GM18507 (cell line): ENCODE data around the gene TEPSIN.

Experiments
- DNase-seq: peaks from one replicate; pipeline ENCODE4 v3.0.0; 2011; ENCODE audit warnings: low read depth; ENCODE audit not compliant: insufficient read length; ENCODE audit errors: extremely low spot score
- FAIRE-seq: peaks from 2 replicates; lab custom pipeline; 2011; peaks lifted over from hg19 to GRCh38; lab: Jason Lieb, UNC

The TEPSIN gene

GRCh38 chr17:81271226-81271625 lies 32.4 kb upstream of the TEPSIN start:
- no peak for DNase-seq
- no peak for FAIRE-seq

- DNase-seq (no peak), FAIRE-seq (no peak)
These were observed 31.4 kb upstream of the TEPSIN start for GRCh38 chr17:81270279-81270678.

GRCh38 chr17:81267390-81268067 lies 28.7 kb upstream of the TEPSIN start:
- no peak for FAIRE-seq
- DNase-seq, result no peak

DNA sequence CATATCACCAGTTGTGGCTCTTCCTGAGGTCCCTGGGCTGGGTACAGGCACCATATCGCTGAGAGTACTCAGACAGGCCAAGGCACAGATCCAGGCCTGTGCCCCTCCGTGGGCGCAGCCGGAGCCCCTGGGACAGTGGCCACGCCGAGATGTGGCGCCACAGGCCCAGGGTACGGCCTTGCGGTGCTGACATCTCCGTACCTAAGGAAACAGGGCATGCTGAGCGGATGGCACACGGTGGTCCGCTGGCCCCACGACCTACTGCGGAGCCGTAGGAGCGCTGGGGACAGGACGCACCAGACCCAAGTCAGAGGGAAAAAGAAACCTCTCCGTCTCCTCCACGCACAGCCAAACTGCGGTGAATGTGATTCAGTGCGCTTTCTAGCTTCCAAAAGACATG lies 26.7 kb upstream of the TEPSIN start:
- DNase-seq (no peak), FAIRE-seq (no peak)

DNA sequence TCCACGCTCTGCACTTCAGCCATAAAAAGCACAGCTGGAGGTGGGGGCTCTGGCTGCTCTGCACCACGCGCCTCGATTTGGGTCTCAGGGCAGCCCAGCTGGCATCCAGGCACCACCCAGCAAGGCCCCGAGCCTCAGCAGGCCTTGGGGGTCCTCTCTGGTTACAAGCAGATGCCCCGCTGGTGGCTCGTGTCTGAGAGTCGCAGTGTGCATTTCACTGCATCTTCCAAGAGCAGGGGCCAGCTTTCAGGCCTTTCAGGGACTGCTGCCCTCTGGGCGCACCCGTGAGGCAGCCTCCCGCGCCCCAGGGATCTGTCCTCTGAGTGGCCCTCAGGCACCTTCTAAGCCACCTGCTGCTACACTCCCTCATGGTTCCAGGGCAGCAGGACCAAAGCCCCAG lies 25.8 kb upstream of the TEPSIN start:
- DNase-seq, result no peak
- no peak for FAIRE-seq

DNA sequence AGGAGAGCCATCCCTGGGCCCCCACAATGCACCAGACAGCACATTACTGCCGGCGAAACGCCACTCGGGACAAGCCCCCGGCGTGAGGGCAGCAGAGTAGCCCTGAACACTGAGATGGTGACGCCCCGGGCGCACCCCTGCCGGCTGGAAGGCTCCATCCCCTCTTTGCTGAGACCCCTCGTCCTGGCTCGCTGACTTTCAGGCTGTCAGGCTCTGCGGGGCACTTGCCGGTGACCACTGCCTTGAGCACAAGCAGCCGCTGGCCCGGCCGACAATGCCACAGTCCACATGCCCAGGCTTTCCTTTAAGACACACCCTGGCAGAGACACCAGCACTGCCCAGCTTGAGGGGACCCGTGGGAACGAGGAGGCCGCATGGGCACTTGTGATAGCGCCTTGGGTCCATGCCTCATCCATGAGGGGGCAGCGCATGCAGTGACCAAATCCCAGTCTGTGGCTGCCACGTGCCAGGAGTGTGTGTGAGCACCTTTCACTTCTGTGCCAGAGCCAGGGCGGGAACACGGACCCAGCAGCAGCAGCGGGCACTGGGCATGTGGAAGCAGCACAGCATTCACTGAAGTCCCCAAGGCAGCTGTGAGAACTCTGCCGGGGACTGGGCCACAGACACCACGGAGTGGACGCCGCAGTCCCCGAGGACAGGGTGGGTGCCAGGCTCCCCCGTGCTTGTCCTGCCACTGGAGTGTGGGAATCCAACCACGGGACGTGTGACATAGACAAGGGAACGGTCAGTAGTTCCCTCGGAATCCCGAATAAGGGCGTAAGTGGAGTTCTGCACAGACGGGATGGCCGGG lies 24.7 kb upstream of the TEPSIN start:
- DNase-seq, result no peak
- FAIRE-seq, result no peak

- FAIRE-seq, result no peak
- no peak for DNase-seq
These were observed 22.9 kb upstream of the TEPSIN start for GRCh38 chr17:81261582-81262336.

DNA sequence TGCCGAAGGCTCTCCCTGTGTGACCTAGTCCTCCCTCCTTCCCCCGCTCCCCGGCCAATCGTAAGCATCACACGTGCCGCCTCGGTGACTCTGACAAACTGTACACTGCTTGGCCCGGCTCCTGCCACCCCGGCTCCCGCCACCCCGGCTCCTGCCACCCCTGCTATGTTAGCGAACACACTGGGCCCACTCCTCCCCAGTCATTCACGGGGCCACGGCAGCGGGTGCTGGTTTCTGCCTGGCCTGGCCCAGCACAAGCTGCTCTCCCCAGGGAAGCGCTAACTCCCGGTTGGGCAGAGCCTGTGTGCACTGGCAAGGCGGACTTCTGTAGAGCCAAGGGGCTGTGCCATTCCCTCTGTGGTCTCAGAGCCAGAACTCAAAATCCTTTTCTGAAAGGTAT lies 22.2 kb upstream of the TEPSIN start:
- FAIRE-seq, result no peak
- no peak for DNase-seq

- DNase-seq (no peak), FAIRE-seq (no peak)
These were observed 21.8 kb upstream of the TEPSIN start for GRCh38 chr17:81260641-81261040.

GRCh38 chr17:81260171-81260570 lies 21.3 kb upstream of the TEPSIN start:
- FAIRE-seq, result no peak
- no peak for DNase-seq

- no peak for DNase-seq
- FAIRE-seq, result no peak
These were observed 20.3 kb upstream of the TEPSIN start for GRCh38 chr17:81259058-81259605.

- DNase-seq (no peak), FAIRE-seq (no peak)
These were observed 19.4 kb upstream of the TEPSIN start for GRCh38 chr17:81258292-81258691.

DNA sequence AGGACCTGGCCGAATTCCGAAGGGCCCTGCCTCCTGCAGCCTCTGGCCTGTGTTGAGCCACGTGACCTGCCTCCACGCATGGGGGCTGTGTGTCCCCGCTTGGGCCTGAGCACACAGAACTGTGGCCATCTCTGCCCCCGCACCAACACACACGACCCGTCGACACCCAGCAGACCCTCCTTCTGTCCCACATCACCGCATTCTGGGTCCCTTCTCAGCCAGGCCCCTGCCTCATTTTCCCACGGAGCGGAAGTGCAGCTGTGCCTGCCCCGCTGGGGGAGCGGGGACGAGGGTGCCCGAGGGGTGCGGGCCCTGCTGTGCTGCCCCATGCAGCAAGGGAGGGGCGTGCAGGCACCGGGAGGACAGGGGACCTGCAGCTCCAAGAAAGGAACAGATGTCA lies 18.7 kb upstream of the TEPSIN start:
- no peak for FAIRE-seq

GRCh38 chr17:81256616-81257015 lies 17.8 kb upstream of the TEPSIN start:
- DNase-seq, result no peak

More for the DNA sequence above, 18.7 kb upstream of the TEPSIN start:
- no peak for DNase-seq

GRCh38 chr17:81254955-81255717 lies 16.3 kb upstream of the TEPSIN start:
- FAIRE-seq (no peak), DNase-seq (no peak)

More at GRCh38 chr17:81256616-81257015, 17.8 kb upstream of the TEPSIN start:
- no peak for FAIRE-seq

DNA sequence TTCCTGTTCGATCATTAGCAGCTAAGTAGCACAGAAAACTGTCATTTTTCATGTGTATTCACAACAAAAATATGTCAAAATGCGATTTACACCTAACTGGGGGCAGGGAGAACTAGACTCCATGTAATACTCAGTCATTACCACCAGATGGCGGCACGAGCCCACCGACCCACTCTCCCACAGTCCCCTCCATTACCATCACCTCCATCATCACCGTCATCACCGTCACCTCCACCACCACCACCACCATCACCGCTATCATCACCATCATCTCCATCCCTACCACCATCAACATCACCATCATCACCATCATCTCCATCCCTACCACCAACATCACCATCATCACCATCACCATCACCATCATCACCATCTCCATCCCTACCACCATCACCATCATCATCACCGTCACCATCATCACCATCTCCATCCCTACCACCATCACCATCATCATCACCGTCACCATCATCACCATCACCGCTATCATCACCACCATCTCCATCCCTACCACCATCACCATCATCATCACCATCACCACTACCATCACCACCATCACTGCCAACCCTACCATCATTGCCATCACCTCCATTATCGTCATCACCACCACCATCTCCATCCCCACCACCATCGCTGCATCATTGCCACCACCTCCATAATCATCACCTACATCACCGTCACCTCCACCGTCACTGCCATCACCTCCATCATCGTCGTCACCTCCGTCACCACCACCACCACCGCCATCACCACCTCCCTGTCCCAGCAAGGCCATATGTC lies 14.7 kb upstream of the TEPSIN start:
- peak; percentile 65 for FAIRE-seq
- DNase-seq, result no peak

GRCh38 chr17:81252987-81253329 lies 14.1 kb upstream of the TEPSIN start:
- no peak for FAIRE-seq

DNA sequence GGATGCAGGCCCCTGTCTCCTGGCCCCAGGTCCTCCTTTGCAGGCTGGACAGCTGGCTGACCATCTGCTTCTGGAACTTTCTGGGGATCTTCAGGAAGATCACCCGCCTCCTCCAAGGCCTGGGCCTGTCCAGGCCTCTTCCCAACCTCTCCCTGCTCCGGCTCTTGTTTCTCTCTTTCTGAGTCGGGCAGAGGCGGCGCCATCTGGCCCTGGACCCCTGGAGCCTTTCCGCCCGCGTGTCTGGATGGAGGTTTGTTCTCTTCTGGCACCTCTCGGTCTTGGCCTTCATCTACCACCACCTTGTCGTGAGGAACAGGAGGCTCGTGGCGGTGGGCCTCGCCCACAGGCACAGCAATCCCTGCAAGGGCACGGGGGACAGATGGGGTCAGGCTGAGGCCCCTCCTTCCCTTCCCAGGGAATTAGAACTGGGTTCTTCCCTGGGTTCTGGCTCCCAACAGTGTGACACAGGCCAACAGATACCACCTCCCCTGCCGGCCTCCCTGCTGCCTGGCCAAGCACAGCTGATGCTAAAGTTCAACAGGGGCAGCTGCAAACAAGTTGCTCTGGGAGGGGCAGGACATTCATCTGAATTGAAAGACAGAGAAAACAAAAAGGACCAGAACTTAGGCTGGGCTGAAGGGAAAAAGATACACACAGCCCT lies 13.6 kb upstream of the TEPSIN start:
- DNase-seq (no peak), FAIRE-seq (no peak)

More at GRCh38 chr17:81252987-81253329, 14.1 kb upstream of the TEPSIN start:
- DNase-seq, result no peak
